Neural cell (in vitro differentiated cells): ENCODE measurements around the gene FAM219A. TPM values are rescaled to one million over a fixed set of nuclear protein-coding genes. Genes with fewer than 3 reads are reported as not detected.

Experiments
- H2AFZ ChIP-seq: fragments of 200-600, 300-800 bp; sonication (generic), shearing (Covaris generic); 2 replicates; pipeline ENCODE4 v1.6.0; 2014; ENCODE audit warnings: low read depth, mild to moderate bottlenecking, antibody characterized with exemption, low read length, moderate library complexity
- H3F3A ChIP-seq: fragments of 200-600 bp; shearing (Covaris generic); 2 replicates; pipeline ENCODE4 v1.6.1; 2016; ENCODE audit warnings: mild to moderate bottlenecking, moderate library complexity, mixed read lengths, antibody characterized with exemption, low read length; ENCODE audit not compliant: insufficient read depth, poor library complexity, severe bottlenecking
- H3K27ac ChIP-seq: fragments of 200-600, 300-800 bp; sonication (generic), shearing (Covaris generic); 2 replicates; pipeline ENCODE4 v1.5.1; 2014; ENCODE audit warnings: mild to moderate bottlenecking, low read length, moderate library complexity
- H3K27me3 ChIP-seq: fragments of 300-800, 200-600 bp; sonication (generic), shearing (Covaris generic); 2 replicates; pipeline ENCODE4 v1.6.0; 2014; ENCODE audit warnings: mild to moderate bottlenecking, low read depth, low read length, moderate library complexity; ENCODE audit not compliant: insufficient read depth
- H3K36me3 ChIP-seq: fragments of 300-800, 200-600 bp; sonication (generic), shearing (Covaris generic); 2 replicates; pipeline ENCODE4 v1.5.1; 2014; ENCODE audit warnings: mild to moderate bottlenecking, antibody characterized with exemption, low read length, moderate library complexity; ENCODE audit not compliant: insufficient read depth
- H3K4me2 ChIP-seq: fragments of 300-800, 200-600 bp; sonication (generic), shearing (Covaris generic); 2 replicates; pipeline ENCODE4 v1.6.0; 2014; ENCODE audit warnings: mild to moderate bottlenecking, low read length
- H3K4me3 ChIP-seq: fragments of 300-800, 200-600 bp; sonication (generic), shearing (Covaris generic); 2 replicates; pipeline ENCODE4 v1.5.1; 2014; ENCODE audit warnings: mild to moderate bottlenecking, low read length, moderate library complexity
- H3K79me2 ChIP-seq: fragments of 200-600 bp; shearing (Covaris generic); replicated peaks from 2 replicates; pipeline ENCODE4 v1.6.0; 2014; ENCODE audit warnings: mild to moderate bottlenecking, low read length, moderate library complexity; ENCODE audit not compliant: insufficient read depth
- H3K9ac ChIP-seq: fragments of 300-800, 200-600 bp; sonication (generic), shearing (Covaris generic); 2 replicates; pipeline ENCODE4 v1.6.1; 2016; ENCODE audit warnings: mild to moderate bottlenecking, low read length, mixed read lengths
- H3K9me2 ChIP-seq: fragments of 200-600 bp; shearing (Covaris generic); 2 replicates; pipeline ENCODE4 v1.6.1; 2016; ENCODE audit warnings: mild to moderate bottlenecking, low read length, mixed read lengths; ENCODE audit not compliant: insufficient read depth
- H3K9me3 ChIP-seq: fragments of 200-600, 300-800 bp; sonication (generic), shearing (Covaris generic); 2 replicates; pipeline ENCODE4 v1.6.1; 2016; ENCODE audit warnings: mild to moderate bottlenecking, mixed run types, low read length, moderate library complexity, mixed read lengths
- H4K20me1 ChIP-seq: fragments of 200-600 bp; shearing (Covaris generic); 2 replicates; pipeline ENCODE4 v1.6.1; 2016; ENCODE audit warnings: mild to moderate bottlenecking, mixed run types; ENCODE audit not compliant: insufficient read depth
- EP300 ChIP-seq: fragments of 450-650 bp; conservative IDR thresholded peaks from 2 replicates; pipeline ENCODE4 v1.6.1; 2014; ENCODE audit warnings: antibody characterized with exemption, mild to moderate bottlenecking, moderate library complexity; ENCODE audit not compliant: poor library complexity, severe bottlenecking
- EZH2 ChIP-seq: fragments of 200-600, 300-800 bp; shearing (Covaris generic), sonication (generic); IDR thresholded peaks from 2 replicates; pipeline ENCODE4 v1.6.1; 2014; ENCODE audit warnings: antibody characterized with exemption, low read length, borderline replicate concordance, mild to moderate bottlenecking; ENCODE audit not compliant: insufficient read depth, poor library complexity, severe bottlenecking
- MXI1 ChIP-seq: fragments of 450-650 bp; conservative IDR thresholded peaks from 2 replicates; pipeline ENCODE4 v1.6.1; 2014; ENCODE audit warnings: antibody characterized with exemption, mild to moderate bottlenecking; ENCODE audit not compliant: poor library complexity, severe bottlenecking
- POLR2AphosphoS5 ChIP-seq: IDR thresholded peaks from 2 replicates; pipeline ENCODE4 v1.6.1; 2012
- RAD21 ChIP-seq: fragments of 450-650 bp; conservative IDR thresholded peaks from 2 replicates; pipeline ENCODE4 v1.6.1; 2014; ENCODE audit warnings: antibody characterized with exemption, mild to moderate bottlenecking, moderate library complexity
- SMC3 ChIP-seq: fragments of 450-650 bp; conservative IDR thresholded peaks from 2 replicates; pipeline ENCODE4 v1.6.1; 2014; ENCODE audit warnings: antibody characterized with exemption, mild to moderate bottlenecking, moderate library complexity; ENCODE audit not compliant: poor library complexity
- TAF1 ChIP-seq: IDR thresholded peaks from 2 replicates; pipeline ENCODE4 v1.6.1; 2012; ENCODE audit warnings: low read depth
- polyA plus RNA-seq: library from polyadenylated mRNA; depleted of rRNA; stranded (reverse); fragments of >200 nt; gene quantifications from 2 replicates; pipeline ENCODE4 v1.2.3, GENCODE V29; 2014
- TF ChIP-seq, protein P1 (sequence below): IDR thresholded peaks from 2 replicates; pipeline ENCODE4 v1.6.1; 2012; ENCODE audit warnings: borderline replicate concordance
- TF ChIP-seq, protein P2 (sequence below): fragments of 450-650 bp; IDR thresholded peaks from 2 replicates; pipeline ENCODE4 v1.5.1; 2014; ENCODE audit warnings: antibody characterized with exemption, mild to moderate bottlenecking, moderate library complexity; ENCODE audit not compliant: poor library complexity, severe bottlenecking

FAM219A gene
- polyA plus RNA-seq, 1 donor from 2014 or later: 56.6 TPM

DNA sequence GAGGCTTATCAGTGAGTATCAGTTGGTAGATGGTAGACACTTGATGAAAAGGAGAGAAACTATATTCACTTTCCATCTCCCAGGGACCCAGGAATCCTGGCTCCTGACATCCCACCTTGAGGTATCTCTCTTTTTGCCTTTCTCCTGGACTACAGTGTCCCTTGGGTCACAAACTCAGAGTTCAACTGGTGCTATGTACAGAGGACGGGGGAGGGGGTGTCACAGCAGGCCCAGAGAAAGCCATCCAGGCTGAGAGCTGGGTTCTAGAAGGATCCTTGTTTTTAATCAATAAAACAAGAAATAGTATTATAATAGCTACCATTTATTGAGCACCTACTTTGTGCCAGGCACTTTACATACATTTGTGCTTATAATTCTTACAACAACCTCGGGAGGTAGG, 92.0 kb downstream of the FAM219A start:
- H2AFZ ChIP-seq: no peak overlapping the region
- H3K9ac ChIP-seq: no peak overlapping the region
- no peaks in the 10 kb centered on the region for H3K79me2 ChIP-seq
- no peak overlapping the region for H3K4me3 ChIP-seq
- H3K9me2 ChIP-seq: no peaks in the 10 kb centered on the region
- no peak overlapping the region for H3K27ac ChIP-seq
- no peaks in the 10 kb centered on the region for H3F3A ChIP-seq
- H3K27me3 ChIP-seq: no peaks in the 10 kb centered on the region
- peaks cover 3% of the 10 kb centered on the region for H3K36me3 ChIP-seq
- H3K9me3 ChIP-seq: no peaks in the 10 kb centered on the region
- no peak overlapping the region for H3K4me2 ChIP-seq
- H4K20me1 ChIP-seq: no peaks in the 10 kb centered on the region
- TF ChIP-seq, protein P1, sequence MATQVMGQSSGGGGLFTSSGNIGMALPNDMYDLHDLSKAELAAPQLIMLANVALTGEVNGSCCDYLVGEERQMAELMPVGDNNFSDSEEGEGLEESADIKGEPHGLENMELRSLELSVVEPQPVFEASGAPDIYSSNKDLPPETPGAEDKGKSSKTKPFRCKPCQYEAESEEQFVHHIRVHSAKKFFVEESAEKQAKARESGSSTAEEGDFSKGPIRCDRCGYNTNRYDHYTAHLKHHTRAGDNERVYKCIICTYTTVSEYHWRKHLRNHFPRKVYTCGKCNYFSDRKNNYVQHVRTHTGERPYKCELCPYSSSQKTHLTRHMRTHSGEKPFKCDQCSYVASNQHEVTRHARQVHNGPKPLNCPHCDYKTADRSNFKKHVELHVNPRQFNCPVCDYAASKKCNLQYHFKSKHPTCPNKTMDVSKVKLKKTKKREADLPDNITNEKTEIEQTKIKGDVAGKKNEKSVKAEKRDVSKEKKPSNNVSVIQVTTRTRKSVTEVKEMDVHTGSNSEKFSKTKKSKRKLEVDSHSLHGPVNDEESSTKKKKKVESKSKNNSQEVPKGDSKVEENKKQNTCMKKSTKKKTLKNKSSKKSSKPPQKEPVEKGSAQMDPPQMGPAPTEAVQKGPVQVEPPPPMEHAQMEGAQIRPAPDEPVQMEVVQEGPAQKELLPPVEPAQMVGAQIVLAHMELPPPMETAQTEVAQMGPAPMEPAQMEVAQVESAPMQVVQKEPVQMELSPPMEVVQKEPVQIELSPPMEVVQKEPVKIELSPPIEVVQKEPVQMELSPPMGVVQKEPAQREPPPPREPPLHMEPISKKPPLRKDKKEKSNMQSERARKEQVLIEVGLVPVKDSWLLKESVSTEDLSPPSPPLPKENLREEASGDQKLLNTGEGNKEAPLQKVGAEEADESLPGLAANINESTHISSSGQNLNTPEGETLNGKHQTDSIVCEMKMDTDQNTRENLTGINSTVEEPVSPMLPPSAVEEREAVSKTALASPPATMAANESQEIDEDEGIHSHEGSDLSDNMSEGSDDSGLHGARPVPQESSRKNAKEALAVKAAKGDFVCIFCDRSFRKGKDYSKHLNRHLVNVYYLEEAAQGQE: no peak
- TF ChIP-seq POLR2AphosphoS5 (no peak), SMC3 (no peak), TAF1 (no peak), MXI1 (no peak)

DNA sequence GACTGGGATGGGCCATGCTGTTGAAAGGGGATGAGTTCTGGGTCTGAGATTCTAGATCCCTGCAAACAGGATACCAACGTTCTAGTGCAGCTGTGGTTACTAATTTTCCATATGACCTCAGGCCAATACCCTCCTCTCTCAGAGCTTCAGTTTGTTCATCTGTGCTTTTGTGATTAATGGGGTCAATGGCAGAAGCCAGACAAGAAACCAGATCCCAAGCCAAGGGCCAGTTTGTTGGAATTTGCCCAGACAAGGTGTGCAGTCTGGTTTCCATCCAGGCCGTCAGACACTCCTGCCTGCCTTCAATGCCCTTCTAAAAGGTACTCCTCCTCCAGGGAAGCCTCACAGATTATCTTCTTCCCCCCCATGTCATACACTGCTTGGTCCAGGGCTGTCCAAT, 93.1 kb downstream of the FAM219A start:
- Histone ChIP-seq H3K9me3 (no peaks in the 10 kb centered on the region), H3K9me2 (no peaks in the 10 kb centered on the region), H3K4me3 (no peak overlapping the region), H3K27ac (no peak overlapping the region), H2AFZ (no peak overlapping the region), H3K4me2 (no peak overlapping the region), H3K9ac (no peak overlapping the region), H3K27me3 (no peaks in the 10 kb centered on the region), H3K36me3 (no peaks in the 10 kb centered on the region), H4K20me1 (no peaks in the 10 kb centered on the region), H3F3A (no peaks in the 10 kb centered on the region), H3K79me2 (no peaks in the 10 kb centered on the region)
- TF ChIP-seq MXI1 (no peak), TAF1 (no peak), RAD21 (no peak), SMC3 (no peak), EP300 (no peak), POLR2AphosphoS5 (no peak), EZH2 (no peak)
- TF ChIP-seq, protein P1: no peak
- TF ChIP-seq, protein P2, sequence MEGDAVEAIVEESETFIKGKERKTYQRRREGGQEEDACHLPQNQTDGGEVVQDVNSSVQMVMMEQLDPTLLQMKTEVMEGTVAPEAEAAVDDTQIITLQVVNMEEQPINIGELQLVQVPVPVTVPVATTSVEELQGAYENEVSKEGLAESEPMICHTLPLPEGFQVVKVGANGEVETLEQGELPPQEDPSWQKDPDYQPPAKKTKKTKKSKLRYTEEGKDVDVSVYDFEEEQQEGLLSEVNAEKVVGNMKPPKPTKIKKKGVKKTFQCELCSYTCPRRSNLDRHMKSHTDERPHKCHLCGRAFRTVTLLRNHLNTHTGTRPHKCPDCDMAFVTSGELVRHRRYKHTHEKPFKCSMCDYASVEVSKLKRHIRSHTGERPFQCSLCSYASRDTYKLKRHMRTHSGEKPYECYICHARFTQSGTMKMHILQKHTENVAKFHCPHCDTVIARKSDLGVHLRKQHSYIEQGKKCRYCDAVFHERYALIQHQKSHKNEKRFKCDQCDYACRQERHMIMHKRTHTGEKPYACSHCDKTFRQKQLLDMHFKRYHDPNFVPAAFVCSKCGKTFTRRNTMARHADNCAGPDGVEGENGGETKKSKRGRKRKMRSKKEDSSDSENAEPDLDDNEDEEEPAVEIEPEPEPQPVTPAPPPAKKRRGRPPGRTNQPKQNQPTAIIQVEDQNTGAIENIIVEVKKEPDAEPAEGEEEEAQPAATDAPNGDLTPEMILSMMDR: no peak
